ENCODE measurements around the gene CFAP46. TPM values are rescaled to one million over a fixed set of nuclear protein-coding genes. Genes with fewer than 3 reads are reported as not detected.

The CFAP46 gene
- total RNA-seq, 1 experiment from 2014 or later = 2.7 TPM

DNA sequence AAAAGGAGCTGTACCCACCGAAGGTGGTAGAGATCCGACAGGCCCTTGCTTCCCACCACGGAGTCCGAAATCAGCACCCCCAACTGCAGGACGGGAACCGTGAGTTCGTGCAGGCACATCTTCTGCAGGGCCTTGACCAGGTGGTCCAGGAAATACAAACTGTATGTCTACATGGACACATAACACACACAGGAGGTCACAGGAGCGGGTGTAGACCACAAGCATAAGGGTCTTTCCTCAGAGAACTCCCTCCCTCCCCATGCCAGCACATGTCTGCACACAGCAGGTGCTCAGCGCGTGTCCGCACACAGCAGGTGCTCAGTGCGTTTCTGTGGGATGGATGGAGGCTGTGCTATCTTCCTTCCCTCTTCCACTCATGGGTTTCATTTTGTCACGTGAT, 69.7 kb downstream of the CFAP46 start:
- DNase-seq (ENCODE audit: extremely low read depth, low read depth) = no peak

GRCh38 chr10:132870426-132870825, 71.9 kb downstream of the CFAP46 start:
- no peak for DNase-seq (ENCODE audit: extremely low read depth, low read depth)

GRCh38 chr10:132869621-132870020, 72.7 kb downstream of the CFAP46 start:
- DNase-seq (ENCODE audit: extremely low read depth, low read depth) = no peak

- DNase-seq (ENCODE audit: extremely low read depth, low read depth) = no peak
Measured at GRCh38 chr10:132868995-132869394, 73.4 kb downstream of the CFAP46 start.

DNA sequence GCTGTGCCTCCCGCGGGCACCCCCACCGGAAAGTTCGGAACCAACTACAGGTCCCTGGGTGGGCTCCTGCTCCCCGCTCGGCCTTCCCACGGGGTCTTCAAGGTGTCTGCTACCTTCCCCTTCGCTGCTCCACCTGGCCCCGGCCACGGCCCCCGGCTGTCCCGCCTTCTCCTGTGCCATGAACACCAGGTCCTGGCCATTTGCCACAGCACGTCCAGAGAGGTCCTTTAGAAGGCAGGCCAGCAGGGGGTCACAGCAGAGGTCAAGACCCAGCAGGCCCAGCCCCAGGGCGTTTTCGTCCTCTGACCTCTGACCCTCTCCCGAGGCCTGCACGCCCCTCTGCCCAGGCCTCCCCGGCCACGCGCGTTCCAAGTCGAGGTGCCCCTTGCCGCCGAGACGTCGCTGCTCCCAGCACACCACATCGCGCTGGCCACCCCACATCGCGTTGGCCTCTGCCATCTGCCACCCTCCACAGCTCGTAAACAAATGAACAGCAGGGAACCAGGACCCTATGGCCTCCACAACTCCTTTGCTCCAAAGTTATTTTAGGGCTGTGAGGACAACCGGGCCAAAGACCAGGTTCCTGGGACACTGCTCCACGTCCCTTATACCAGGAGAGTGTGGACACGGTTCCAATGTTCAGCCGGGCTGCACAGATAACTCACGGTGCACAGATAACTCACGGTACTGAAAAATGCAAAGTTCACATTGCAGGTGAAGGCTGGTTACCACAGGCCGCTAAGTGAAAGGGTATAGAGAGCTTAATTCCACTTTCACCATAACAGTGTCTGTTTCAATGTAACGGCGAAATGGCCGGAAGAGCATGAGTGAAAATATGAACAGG, 74.3 kb downstream of the CFAP46 start:
- no peak for DNase-seq (ENCODE audit: extremely low read depth, low read depth)

DNA sequence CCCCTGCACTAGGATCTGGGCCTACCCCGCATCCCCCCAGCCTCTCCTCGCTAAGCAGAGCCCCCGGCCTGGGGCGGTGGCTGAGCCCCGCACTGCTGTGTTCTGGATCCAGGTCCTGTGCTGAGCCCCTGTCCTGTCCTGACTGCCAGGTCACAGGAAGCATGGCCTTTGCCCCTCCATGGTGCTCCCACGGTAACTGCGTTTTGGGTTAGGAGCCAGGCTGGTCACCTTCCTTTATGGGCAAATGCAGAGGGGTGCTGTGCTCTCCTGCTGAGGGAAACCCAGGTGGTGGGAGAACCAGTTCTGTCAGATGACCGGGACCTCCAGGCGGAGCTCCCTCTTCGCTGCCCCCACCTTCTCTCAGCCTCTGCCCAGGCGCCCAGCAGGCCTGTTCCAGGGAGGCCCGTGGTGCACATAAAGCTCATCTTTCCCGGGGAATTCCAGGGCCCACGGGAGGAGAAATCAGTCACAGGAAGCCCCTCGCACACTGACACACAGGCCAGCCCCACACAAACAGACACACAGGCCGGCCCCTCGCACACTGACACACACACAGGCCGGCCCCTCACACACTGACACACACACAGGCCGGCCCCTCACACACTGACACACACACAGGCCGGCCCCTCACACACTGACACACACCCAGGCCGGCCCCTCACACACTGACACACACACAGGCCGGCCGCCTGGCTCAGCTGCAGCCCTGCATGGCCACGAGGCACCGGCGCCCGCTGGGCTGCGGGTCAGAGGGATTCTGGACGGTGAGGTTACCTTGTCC, 75.6 kb downstream of the CFAP46 start:
- no peak for DNase-seq (ENCODE audit: extremely low read depth, low read depth)

GRCh38 chr10:132865851-132866600, 76.3 kb downstream of the CFAP46 start:
- DNase-seq (ENCODE audit: extremely low read depth, low read depth) = no peak

DNA sequence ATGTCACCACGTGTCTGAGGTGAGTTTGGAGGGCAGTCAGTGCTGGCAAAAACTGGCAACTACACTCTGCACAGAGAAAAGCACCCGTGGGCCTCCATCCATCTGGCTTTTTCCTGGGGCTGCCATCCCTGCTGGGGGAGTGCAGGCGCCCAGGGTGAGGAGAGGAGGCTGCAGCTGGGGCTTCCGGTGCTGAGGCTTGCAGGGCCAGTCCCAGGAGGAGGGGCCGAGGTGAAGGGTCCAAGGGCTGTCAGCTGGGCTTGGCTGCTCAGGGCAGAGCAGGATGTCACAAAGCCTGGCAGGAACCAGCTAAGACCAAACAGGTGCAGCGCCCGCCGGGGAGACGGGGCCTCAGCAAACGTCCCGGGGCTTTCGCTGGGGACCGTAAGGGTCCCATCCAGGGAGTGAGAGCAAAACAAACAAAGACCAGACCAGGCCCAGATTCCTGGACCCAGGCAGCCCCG, 77.2 kb downstream of the CFAP46 start:
- no peak for DNase-seq (ENCODE audit: extremely low read depth, low read depth)

DNA sequence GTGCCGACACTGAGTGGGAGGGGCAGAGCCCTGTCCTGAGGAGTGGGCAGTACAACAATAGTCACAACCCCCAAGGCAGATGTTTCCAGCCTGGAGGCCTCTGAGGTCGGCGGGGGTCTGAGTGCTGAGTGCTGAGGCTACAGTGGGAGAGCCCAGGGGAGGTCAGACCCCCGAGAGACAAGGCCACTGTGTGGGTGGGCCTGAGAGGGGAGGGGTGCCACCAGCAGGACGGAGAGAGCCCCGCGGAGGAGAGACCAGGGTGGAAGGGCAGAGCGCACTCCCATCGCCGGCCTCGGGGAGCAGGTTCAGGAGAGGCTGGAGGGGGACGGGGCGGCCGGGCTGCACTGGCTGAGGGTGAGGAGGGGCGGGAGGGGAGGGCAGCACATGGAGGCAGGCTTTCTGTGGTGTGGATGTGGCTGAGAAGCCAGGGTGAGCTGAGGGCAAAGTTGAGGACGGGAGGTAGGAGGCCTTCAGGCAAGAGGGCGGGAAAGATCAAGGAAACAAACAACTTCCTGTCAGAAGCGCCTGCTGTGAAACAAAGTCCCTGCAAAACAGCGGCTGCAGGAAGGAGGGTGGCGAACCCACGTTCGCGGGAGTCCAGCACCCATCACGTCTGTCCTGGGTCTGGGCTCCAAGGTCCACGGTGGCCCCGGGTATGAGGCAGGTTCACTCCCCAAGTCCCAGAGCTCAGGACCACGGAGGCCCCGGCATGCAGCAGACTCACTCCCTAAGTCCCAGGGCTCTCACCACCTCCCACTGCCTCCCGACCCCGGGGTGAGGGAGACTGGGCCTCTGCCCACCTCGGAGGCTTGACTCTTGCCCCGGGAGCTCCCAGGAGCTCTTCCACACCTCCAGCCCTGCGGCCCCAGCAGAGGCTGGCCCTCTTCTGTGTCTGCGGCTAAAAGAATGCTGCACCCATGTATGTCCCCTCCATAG, 79.6 kb downstream of the CFAP46 start:
- no peak for DNase-seq (ENCODE audit: extremely low read depth, low read depth)

GRCh38 chr10:132861884-132862461, 80.4 kb downstream of the CFAP46 start:
- no peak for DNase-seq (ENCODE audit: extremely low read depth, low read depth)

- DNase-seq (ENCODE audit: extremely low read depth, low read depth) = no peak
Measured at GRCh38 chr10:132861116-132861691, 81.2 kb downstream of the CFAP46 start.

- no peak for DNase-seq (ENCODE audit: extremely low read depth, low read depth)
Measured at GRCh38 chr10:132860532-132860931, 81.8 kb downstream of the CFAP46 start.

DNA sequence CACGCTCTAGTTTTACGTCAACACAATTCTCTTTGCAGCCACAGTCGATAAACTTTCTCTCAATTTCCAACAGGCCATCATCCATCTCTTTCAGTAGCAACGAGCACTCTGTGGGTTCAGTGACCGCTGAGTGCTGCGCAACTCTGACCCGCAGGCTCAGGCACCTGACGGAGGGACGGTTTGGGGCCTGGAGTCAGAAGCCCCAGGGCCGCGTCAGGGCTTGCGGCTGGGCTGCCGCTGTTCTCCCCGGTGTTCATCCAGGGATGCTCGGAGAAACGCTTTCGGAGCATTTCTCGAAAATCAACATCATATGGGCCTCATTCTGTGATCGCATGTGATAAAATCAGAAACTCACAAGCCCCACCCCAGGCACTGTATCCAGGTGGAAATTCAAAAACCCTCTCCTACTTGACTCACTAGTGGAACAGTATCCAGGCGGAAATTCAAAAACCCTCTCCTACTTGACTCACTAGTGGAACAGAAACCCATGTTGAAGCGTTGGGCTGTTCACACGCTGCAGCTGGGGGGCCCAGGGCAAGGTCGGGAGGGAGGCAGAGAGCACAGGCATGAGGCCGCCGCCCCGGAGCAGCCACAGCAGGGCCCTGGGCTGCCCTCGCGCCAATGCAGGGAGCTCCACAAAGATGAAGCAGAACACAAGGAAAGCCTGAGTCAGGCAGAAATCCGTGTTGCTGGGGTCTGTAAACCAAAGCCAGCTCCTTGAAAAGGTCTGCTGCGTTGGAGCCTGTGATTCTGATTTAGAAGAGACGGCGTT, 83.1 kb downstream of the CFAP46 start:
- no peak for DNase-seq (ENCODE audit: extremely low read depth, low read depth)

GRCh38 chr10:132858121-132859081, 84.0 kb downstream of the CFAP46 start:
- DNase-seq (ENCODE audit: extremely low read depth, low read depth) = no peak

- DNase-seq (ENCODE audit: extremely low read depth, low read depth) = no peak
Measured at GRCh38 chr10:132856869-132857524, 85.4 kb downstream of the CFAP46 start.

DNA sequence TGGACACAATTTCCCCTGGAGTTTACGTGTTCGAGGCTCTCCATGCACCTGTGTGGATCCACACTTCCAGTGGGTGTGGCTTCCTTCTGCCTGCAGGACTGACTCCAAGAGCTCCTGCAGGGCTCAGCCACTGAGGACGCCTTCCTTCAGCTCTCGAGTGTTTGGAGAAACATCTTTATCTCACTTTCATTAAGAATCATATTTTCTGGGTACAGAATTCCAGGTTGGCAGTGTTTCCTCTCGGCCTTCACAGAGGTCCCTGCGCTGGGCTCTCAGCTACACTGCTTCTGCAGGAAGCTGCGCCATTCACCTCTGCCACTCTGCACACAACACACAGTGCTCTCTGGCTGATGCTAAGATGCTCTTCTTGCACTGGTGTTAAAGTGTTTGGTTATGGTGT, 86.5 kb downstream of the CFAP46 start:
- DNase-seq (ENCODE audit: extremely low read depth, low read depth) = no peak

DNA sequence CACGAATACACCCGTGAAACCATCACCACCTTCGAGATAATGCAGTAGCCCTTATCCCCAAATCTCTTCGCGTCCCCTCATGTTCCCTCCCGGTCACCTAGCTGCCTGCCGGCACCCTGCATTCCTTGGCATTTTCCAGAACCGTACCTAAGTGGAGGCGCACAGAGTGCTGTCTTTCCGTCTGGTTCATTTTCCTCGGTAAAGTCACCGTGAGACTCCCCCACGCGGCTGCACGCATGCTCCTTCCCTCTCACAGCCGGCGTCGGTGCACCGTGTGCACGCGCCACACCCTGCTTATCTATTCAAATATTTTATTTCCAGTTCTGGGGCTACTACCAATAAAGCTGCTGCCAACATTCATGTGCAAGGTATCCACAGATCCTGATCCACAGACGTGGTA, 90.9 kb downstream of the CFAP46 start:
- no peak for DNase-seq (ENCODE audit: extremely low read depth, low read depth)
